Adrenal gland (tissue), 5 donors: ENCODE data around the gene GHR.

Source experiments
- POLR2A ChIP-seq, 2 donors: fragments of 450-650 bp; IDR thresholded peaks; one replicate each; pipeline ENCODE4 v1.6.1; 2017; ENCODE audit warnings: antibody characterized with exemption in 2 of 2, mild to moderate bottlenecking in 2 of 2, moderate library complexity in 1 of 2
- TF ChIP-seq, protein P1 (sequence below), 6 experiments: fragments of 450-650 bp in 4 of 6; fragments of 200-600 bp in 2 of 6; sonication (generic) in 1 of 6; IDR thresholded peaks; 1 replicate in 5 of 6; 2 replicates in 1 of 6; pipeline versions ENCODE4 v1.5.1 to v1.8.0; 2016 to 2021; ENCODE audit warnings: antibody characterized with exemption in 6 of 6, mild to moderate bottlenecking in 2 of 6, moderate library complexity in 1 of 6
- donor health status: DM: no; HTN: no; CAD: no.

DNA sequence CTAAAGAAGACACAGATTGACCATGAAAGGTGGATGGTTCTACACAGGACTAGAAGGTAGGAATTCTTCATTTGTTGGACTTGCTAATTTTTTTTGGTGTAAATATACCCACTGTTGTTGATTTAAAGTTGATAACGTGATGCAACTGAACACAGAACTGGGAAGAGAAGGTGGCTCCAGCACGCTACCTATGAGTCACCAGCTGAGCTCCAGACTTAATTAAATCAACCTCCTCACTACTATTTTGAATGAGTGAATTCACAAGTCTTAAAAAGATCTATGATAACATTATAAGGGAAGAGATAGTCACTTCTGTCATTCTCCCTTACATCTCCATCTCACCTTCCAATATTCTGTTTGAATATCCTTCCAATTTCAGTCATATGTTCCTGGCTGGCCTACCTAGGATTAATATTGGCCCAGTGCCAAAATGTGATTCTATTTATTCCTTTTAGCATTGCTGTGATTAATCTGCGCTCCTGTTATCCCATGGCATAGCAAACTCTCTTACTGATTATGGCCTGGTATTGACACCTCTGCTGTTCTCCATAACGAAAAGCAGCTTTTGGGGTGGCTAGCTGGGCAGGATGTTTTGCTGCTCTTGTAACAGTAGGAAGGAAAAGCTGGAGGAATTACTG lies 197.5 kb downstream of the GHR start:
- TF ChIP-seq, protein P1, sequence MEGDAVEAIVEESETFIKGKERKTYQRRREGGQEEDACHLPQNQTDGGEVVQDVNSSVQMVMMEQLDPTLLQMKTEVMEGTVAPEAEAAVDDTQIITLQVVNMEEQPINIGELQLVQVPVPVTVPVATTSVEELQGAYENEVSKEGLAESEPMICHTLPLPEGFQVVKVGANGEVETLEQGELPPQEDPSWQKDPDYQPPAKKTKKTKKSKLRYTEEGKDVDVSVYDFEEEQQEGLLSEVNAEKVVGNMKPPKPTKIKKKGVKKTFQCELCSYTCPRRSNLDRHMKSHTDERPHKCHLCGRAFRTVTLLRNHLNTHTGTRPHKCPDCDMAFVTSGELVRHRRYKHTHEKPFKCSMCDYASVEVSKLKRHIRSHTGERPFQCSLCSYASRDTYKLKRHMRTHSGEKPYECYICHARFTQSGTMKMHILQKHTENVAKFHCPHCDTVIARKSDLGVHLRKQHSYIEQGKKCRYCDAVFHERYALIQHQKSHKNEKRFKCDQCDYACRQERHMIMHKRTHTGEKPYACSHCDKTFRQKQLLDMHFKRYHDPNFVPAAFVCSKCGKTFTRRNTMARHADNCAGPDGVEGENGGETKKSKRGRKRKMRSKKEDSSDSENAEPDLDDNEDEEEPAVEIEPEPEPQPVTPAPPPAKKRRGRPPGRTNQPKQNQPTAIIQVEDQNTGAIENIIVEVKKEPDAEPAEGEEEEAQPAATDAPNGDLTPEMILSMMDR (IDR thresholded peaks at IDR 0.05): no peak
- TF ChIP-seq POLR2A (IDR thresholded peaks at IDR 0.05): no peak
